Stimulated activated CD4-positive, alpha-beta T cell treated with anti-CD3 and anti-CD28 coated beads, Interleukin-15, amount 100 ng/mL, for 1 hour (primary cell): ENCODE data around the gene PARP9.
A peak's percentile ranks its signal among the peaks of the same experiment; 100 is the strongest.
"Not testable (repeated sequence)": the region's sequence is repeated elsewhere in the genome, so short reads cannot be mapped to it uniquely, and the experiment has no call there.

Experiments used
- DNase-seq, 2 donors: peaks; one replicate each; pipeline ENCODE4 v3.0.0-alpha.2; 2020; ENCODE audit warnings: low read depth in 1 of 2, low spot score in 1 of 2

Gene PARP9

GRCh38 chr3:122576174-122576940, 12.3 kb upstream of the PARP9 start:
- DNase-seq: no peak

DNA sequence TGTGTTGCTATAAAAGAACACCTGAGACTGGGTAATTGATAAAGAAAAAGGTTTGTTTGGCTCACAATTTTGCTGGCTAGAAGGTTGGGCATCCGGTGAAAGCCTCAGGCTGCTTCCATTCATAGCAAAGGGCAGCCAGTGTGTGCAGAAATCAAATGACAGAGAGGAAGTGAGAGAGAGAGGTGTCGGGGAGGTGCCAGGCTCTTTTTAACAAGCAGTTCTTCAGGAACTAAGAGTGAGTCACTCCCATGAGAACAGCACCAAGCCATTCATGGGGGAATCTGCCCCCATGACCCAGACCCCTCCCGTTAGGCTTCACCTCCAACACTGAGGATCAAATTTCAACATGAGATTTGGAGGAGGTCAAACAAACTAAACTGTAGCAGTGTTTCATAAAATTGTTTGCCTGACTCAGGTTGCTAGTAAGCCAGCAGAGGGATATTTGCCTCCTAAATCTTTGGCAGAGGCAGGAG, 8.9 kb upstream of the PARP9 start:
- no peak for DNase-seq

DNA sequence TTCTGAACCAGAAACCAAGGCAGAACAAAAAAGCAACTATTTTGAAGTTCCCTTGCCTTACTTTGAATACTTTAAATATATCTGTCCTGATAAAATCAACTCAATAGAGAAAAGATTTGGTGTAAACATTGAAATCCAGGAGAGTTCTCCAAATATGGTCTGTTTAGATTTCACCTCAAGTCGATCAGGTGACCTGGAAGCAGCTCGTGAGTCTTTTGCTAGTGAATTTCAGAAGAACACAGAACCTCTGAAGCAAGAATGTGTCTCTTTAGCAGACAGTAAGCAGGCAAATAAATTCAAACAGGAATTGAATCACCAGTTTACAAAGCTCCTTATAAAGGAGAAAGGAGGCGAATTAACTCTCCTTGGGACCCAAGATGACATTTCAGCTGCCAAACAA, 4.7 kb upstream of the PARP9 start:
- DNase-seq: no peak

GRCh38 chr3:122568131-122568530, 4.0 kb upstream of the PARP9 start:
- DNase-seq: not testable (repeated sequence)

GRCh38 chr3:122563717-122564025, 429 bp downstream of the PARP9 start:
- no peak for DNase-seq

DNA sequence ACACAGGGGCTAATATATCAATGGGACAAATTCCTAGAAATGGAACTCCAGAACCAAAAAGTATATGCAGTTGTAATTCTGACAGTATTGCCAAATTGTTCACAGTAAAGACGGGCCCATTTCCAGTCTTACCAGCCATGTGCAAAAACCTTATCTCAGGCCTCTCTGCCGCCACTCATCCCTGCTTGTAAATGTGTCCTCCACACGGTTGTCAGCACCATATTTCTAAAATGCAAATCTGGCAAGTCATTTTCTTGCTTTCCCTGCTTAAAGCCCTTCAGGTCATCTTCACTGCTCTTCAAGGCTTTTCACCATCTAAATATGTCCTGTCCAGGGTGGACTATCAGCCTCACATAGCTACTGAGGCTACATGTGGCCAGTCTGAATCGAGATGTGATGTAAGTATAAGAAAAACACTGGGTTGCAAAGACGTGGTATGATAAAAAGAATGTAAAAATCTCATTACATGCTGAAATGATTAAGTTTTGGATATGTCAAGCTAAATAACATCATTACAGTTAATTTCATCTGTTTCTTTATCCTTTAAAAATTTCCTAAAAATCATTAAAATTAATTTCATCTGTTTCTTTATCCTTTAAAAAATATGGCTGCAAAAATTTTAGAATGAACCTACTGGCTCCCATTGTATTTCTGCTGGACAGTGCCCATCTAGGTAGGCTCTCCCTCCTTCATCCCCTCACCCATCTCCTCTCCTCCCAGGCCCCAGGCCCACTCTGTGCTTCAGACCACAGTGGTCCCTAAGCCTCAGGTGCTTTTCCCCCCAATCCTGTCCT, 980 bp downstream of the PARP9 start:
- DNase-seq: no peak

GRCh38 chr3:122560680-122561079, 3.4 kb downstream of the PARP9 start:
- DNase-seq: peak in 1 of 2 donors; percentile 21

DNA sequence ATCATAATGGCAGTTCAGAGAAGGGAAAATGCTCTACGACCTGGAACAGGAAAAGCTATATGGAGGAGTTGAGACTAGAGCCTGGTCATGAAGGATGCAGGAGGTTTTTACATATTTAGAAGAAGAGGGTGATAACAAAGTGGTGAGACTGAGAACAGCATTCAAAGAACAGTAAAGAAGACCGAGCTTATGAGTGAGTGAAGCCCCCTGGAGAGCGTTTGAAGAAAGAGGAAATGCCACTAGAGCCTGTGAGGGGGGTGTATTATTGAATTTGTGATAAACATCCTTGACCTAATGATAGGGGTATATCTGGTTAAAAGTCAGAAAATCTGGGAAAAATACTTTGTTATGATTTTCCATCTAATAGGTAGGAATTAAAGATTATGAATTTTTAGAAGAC, 4.2 kb downstream of the PARP9 start:
- DNase-seq: no peak

- no peak for DNase-seq
Measured at GRCh38 chr3:122558605-122559004, 5.5 kb downstream of the PARP9 start.

- no peak for DNase-seq
Measured at GRCh38 chr3:122557356-122557755, 6.7 kb downstream of the PARP9 start.

- no peak for DNase-seq
Measured at GRCh38 chr3:122555275-122556071, 8.6 kb downstream of the PARP9 start.

DNA sequence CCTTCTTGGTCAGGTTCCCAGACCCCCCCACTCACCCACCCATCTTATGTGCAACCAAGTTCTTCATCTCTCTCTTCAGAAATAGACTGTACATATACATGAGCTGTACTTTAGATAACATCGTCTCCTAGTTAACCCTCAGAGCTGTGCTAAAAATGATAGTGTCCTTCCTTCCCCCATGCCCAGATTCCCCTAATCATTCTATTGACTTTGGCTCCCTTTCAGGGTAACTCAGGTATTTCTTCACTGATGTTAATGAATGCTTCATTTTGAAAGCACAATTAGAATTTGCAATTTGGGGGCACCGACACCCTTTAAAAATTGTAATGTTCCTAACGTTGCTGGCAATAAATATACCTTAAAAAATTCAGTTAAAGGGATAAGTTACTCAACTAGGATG, 10.9 kb downstream of the PARP9 start:
- no peak for DNase-seq

- no peak for DNase-seq
Measured at GRCh38 chr3:122548619-122549018, 15.5 kb downstream of the PARP9 start.

DNA sequence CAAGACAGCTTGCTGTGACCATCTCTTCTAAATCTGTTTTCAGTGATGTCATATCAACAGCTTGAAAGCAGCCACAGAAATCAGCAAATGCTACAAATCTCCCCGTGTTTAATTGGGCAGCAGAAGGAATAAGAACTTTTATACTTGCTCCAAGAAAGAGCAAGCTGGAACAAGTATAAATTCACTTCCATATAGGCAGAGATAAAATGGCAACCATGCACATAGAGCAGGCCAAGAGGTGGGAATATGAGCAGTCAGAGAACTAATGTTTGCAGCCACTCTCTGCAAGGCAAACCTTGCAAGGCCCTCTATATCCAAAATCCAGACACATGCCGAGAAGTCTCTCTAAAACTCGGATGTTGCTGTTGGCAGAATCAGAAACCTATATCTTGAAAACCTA, 16.0 kb downstream of the PARP9 start:
- DNase-seq: no peak

DNA sequence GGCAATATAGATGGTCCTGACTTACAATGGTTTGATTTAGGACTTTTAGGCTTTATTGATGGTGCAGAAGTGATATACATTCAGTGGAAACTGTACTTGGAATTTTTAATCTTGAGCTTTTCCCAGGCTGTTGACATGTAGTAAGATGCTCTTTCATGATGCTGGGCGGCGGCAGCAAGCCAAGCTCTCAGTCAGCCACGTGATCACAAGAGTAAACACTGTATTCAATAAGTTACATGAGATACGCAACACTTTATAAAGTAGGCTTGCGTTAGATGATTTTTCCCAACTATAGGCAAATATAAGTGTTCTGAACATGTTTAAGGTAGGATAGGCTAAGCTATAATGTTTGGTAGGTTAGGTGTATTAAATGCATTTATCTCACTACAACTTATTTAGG, 17.9 kb downstream of the PARP9 start:
- DNase-seq: no peak

DNA sequence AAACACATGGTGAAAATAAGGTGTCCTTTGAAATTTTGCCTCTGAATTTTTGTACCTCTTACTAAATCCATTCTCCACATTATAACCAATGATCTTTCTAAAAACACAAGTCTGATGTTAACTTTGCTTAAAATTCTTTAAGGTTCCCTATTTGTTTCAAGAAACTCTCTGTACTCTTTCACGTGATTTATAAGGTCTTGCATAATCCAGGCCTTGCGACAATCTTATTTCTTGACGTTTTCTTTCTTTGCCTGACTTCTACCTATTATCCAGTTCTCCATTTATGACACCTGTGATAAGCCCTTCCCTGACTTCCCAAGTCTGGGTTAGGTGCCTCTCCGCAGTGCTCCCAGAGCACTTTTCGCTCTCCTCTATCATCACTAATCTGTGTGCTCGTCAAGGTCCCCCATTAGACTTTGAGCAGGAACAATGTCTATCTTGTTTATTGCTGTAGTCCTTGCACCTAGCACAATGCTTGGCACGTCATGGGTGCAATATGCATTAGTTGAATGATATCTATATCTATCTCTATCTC, 25.1 kb downstream of the PARP9 start:
- DNase-seq: no peak

DNA sequence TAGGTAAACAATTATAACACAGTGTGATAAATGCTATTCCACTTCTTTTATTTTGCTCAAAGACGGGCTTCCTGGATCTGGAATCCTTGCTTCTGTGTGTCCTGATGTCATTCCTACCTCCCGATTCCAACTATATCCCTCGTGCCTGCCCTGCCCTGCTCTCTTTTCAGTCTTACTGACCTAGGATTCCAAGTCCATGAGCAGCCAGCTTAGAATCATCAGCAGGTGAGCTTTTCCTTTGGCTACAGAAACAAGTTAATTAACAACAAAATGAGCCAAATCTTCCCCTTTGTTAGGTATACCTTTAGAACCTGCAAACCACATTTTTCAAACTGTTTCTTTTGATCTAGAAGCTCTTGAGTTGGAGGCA, 27.5 kb downstream of the PARP9 start:
- DNase-seq: no peak

DNA sequence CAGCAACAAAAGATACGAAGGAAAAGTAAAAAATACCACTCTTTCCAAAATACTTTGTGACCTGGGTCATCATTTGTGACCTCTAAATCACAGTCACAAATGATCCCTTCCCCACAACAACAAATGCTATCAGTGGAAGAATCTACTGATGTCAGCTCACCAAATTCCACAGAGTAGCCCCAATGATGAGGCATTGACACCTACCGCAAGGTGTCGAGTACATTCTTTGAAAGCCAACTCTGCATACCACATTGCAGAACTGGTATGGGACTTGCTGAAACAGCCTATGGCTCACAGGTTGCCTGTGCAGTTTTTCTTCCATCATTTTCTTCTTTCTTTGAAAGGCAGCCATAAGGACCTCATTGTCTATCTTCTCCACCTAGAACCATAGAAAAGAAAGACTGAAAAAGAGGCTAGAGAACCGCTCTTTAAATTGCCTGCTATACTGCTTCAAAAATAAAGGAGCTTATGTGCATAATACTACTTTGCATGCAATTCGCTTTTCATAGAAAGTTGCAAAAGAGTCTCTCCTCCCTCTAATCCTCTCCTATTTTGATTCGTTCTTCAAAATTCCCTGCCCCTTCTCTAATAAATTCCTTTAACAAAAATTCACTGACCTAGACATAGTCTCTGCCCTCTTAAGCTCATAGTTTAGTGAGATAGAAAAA, 28.0 kb downstream of the PARP9 start:
- no peak for DNase-seq

DNA sequence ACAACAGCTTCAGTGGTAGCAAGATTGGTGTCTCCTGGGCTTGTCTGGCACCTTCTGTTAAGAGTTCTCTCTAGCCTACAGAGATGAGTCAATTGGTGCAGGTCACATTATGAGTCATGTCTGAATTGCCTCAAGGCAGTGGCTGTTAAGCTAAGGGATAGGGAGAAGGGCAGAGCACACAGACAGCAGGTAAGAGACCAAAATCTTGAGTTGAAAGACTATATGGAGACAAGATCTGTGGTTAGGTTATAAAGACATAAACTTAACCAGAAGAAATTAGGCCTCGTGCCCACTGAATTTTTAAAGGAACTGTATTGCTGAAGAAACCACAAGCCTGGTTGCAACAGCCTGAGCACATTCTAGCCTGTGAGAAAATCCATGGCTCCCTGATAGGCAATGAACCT, 30.2 kb downstream of the PARP9 start:
- no peak for DNase-seq

- DNase-seq: no peak
Measured at GRCh38 chr3:122533480-122533879, 30.6 kb downstream of the PARP9 start.

DNA sequence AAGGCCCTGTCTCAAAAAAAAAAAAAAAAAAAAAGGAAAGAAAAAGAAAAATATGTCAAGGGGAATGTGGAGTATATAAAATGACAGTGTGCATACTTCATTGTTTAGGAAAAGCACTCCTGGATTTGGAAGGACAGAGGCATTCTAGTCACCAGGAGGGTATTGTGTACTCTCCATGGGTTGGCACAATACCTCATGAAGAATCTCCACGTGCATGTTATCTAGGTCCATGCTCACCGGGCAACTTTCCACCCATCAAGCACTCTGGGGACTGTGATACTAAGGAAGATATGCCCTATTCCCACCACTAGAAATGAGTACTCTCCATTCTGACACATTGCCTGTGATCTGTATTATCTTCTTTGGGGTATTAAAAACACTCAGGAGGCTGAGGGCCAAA, 33.9 kb downstream of the PARP9 start:
- no peak for DNase-seq
